WTC11 (cell line): Measurements from ENCODE around the gene CCDC138. TPM values are rescaled to one million over a fixed set of nuclear protein-coding genes. Genes with fewer than 3 reads are reported as not detected.

Experiments used
- ATAC-seq: fragments of 200-7000 bp; cut with Tn5 transposase; 2 replicates; pipeline ENCODE4 v1.10.0; 2021; ENCODE audit warnings: mild to moderate bottlenecking, moderate library complexity
- CTCF ChIA-PET: fragments of 300-600 bp; sonication (Branson Sonifier 250); formaldehyde crosslinking; loops from one replicate; lab custom pipeline; 2021; ENCODE audit warnings: antibody characterized with exemption; lab: Charles Lee
- POLR2A ChIA-PET: fragments of 350-600 bp; sonication (Branson Sonifier 250); formaldehyde crosslinking; loops from one replicate; lab custom pipeline; 2021; ENCODE audit warnings: antibody characterized with exemption; lab: Charles Lee
- DNase-seq: peaks from one replicate; pipeline ENCODE4 v3.0.0; 2021; ENCODE audit warnings: low spot score
- H3K27ac Mint-ChIP-seq: 2 replicates; pipeline ENCODE4 v1.8.0; 2021; ENCODE audit warnings: mixed read lengths
- H3K27me3 Mint-ChIP-seq: 2 replicates; pipeline ENCODE4 v1.8.0; 2021; ENCODE audit warnings: low read depth, mild to moderate bottlenecking, moderate library complexity, mixed read lengths
- H3K36me3 Mint-ChIP-seq: 2 replicates; pipeline ENCODE4 v1.8.0; 2021; ENCODE audit warnings: mixed read lengths
- H3K4me1 Mint-ChIP-seq: 2 replicates; pipeline ENCODE4 v1.8.0; 2022; ENCODE audit warnings: mixed read lengths
- H3K4me3 Mint-ChIP-seq: 2 replicates; pipeline ENCODE4 v1.8.0; 2021; ENCODE audit warnings: mild to moderate bottlenecking, moderate library complexity, mixed read lengths
- H3K9me3 Mint-ChIP-seq: 2 replicates; pipeline ENCODE4 v1.8.0; 2021; ENCODE audit warnings: mixed read lengths
- ATF1 ChIP-seq: sonication (generic); formaldehyde crosslinking; IDR thresholded peaks from 2 replicates; pipeline ENCODE4 v1.8.1; 2023; ENCODE audit warnings: mild to moderate bottlenecking, moderate library complexity, missing genetic modification reagents
- ATF6 ChIP-seq: sonication (generic); formaldehyde crosslinking; IDR thresholded peaks from 2 replicates; pipeline ENCODE4 v1.8.1; 2023; ENCODE audit warnings: mild to moderate bottlenecking, missing genetic modification reagents
- ESRRA ChIP-seq: sonication (generic); formaldehyde crosslinking; IDR thresholded peaks from 2 replicates; pipeline ENCODE4 v1.8.1; 2022; ENCODE audit warnings: mild to moderate bottlenecking, missing genetic modification reagents, borderline replicate concordance
- MXD4 ChIP-seq: fragments of 250-450 bp; sonication (Bioruptor Pico); IDR thresholded peaks from 2 replicates; pipeline ENCODE4 v1.8.0; 2021; ENCODE audit warnings: mild to moderate bottlenecking, moderate library complexity, borderline replicate concordance
- NFATC4 ChIP-seq: fragments of 250-450 bp; sonication (Bioruptor Pico); IDR thresholded peaks from 2 replicates; pipeline ENCODE4 v1.9.0; 2021; ENCODE audit warnings: mild to moderate bottlenecking
- NFYB ChIP-seq: sonication (generic); formaldehyde crosslinking; conservative IDR thresholded peaks from 2 replicates; pipeline ENCODE4 v1.8.0; 2022; ENCODE audit warnings: low read depth, missing genetic modification reagents
- NR2C2 ChIP-seq: sonication (generic); formaldehyde crosslinking; IDR thresholded peaks from 2 replicates; pipeline ENCODE4 v1.8.0; 2022; ENCODE audit warnings: mild to moderate bottlenecking, missing genetic modification reagents
- OVOL2 ChIP-seq: fragments of 250-450 bp; sonication (Bioruptor Pico); IDR thresholded peaks from 2 replicates; pipeline ENCODE4 v1.9.0; 2021; ENCODE audit warnings: mild to moderate bottlenecking, borderline replicate concordance
- SP1 ChIP-seq: sonication (generic); formaldehyde crosslinking; conservative IDR thresholded peaks from 2 replicates; pipeline ENCODE4 v1.8.1; 2022; ENCODE audit warnings: missing genetic modification reagents
- TEAD1 ChIP-seq: sonication (generic); formaldehyde crosslinking; IDR thresholded peaks from 2 replicates; pipeline ENCODE4 v1.8.0; 2022; ENCODE audit warnings: mild to moderate bottlenecking, missing genetic modification reagents
- USF2 ChIP-seq: sonication (generic); formaldehyde crosslinking; IDR thresholded peaks from 2 replicates; pipeline ENCODE4 v1.8.1; 2023; ENCODE audit warnings: mild to moderate bottlenecking, missing genetic modification reagents, moderate library complexity
- ZMAT4 ChIP-seq: fragments of 250-450 bp; sonication (Bioruptor Pico); IDR thresholded peaks from 2 replicates; pipeline ENCODE4 v1.9.0; 2021; ENCODE audit warnings: mild to moderate bottlenecking
- ZNF138 ChIP-seq: sonication (generic); formaldehyde crosslinking; conservative IDR thresholded peaks from 2 replicates; pipeline ENCODE4 v1.8.1; 2022; ENCODE audit warnings: mild to moderate bottlenecking, moderate library complexity, missing genetic modification reagents
- ZNF512 ChIP-seq: sonication (generic); formaldehyde crosslinking; IDR thresholded peaks from 2 replicates; pipeline ENCODE4 v1.8.1; 2022; ENCODE audit warnings: missing genetic modification reagents, borderline replicate concordance
- total RNA-seq: library from RNA; stranded (reverse); gene quantifications from 3 replicates; pipeline ENCODE4 v1.2.3, GENCODE V29; 2021
- TF ChIP-seq, protein P1 (sequence below): fragments of 250-450 bp; sonication (Bioruptor Pico); conservative IDR thresholded peaks from 2 replicates; pipeline ENCODE4 v1.9.0; 2021; ENCODE audit warnings: mild to moderate bottlenecking

CCDC138 gene
- total RNA-seq, 1 experiment from 2014 or later: 23.5 TPM

DNA sequence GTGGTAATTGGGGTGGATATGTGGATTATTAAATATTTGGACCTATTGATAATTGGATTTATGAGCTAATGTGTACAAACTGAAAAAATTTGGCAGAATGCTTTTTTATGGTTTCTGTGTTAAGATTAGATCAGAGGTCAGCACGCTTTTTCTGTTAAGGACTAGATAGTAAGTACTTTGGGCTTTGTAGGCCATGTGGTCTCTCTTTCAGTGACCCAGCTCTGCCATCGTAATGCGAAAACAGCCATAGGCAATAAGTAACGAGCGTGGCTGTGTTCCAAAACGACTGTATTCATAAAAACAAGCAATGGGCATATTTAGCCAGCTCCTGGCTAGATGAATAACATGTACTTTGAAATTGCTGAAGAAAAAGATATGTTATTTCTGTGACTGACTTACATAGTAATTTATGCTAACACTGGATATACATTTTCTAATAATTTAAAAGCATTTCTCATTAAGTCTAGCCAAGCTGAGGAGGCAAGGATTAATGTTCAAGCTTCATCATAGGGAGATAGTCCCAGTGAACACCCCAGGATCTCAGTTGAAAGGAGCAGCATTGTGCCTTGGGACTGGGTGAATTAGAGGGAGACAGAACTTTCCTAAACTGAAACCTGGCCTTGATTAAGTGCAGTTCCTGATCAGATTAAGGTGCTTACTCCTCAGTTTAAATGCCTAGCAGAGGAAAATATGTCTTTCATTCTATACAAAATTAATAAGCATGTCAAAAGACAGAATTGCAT lies 20.0 kb downstream of the CCDC138 start (continued):
- TF ChIP-seq USF2 (no peak), ZNF138 (CRISPR knock-in tag) (no peak), NFYB (CRISPR knock-in tag) (no peak)

GRCh38 chr2:108809936-108810335 lies 23.4 kb downstream of the CCDC138 start:
- ChIA-PET POLR2A (no interaction called here), CTCF (no interaction called here)
- H3K4me1 Mint-ChIP-seq: no peaks in the 10 kb centered on the region
- DNase-seq: no peak
- H3K4me3 Mint-ChIP-seq: no peak overlapping the region
- H3K27me3 Mint-ChIP-seq: no peaks in the 10 kb centered on the region
- TF ChIP-seq OVOL2 (CRISPR knock-in tag) (no peak), TEAD1 (no peak), ZNF512 (CRISPR knock-in tag) (no peak), SP1 (CRISPR knock-in tag) (no peak), NFYB (CRISPR knock-in tag) (no peak), ATF6 (CRISPR knock-in tag) (no peak), ZMAT4 (CRISPR knock-in tag) (no peak), MXD4 (CRISPR knock-in tag) (no peak), ATF1 (CRISPR knock-in tag) (no peak), USF2 (no peak), NR2C2 (CRISPR knock-in tag) (no peak), NFATC4 (CRISPR knock-in tag) (no peak), ESRRA (CRISPR knock-in tag) (no peak)
- TF ChIP-seq, protein P1, sequence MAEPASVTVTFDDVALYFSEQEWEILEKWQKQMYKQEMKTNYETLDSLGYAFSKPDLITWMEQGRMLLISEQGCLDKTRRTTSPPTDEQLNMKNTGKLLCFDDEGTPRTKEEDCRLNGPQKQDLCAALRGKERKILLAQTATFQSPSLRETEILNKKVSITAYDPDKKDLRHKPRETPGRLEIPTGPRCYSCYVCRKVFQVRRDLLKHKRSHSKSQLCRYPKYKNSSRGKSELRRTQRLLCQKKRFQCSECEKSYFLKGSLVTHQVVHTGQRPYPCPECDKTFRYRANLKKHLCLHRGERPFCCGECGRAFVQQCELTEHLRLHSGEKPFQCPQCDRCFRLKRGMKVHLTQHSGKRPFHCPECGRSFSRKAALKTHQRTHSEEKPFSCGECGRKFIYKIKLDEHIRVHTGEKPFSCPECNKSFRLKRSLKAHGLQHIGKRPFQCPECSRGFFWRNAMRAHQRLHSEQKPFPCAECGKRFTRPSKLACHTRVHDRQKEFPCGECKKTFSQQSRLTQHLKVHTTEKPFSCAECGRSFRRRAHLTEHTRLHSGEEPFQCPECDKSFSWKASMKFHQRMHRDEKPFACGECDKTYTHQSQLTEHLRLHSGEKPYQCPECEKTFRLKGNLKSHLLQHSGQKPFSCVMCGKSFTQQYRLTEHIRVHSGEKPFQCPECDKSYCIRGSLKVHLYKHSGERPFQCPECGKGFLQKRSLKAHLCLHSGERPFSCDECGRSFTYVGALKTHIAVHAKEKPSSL (CRISPR knock-in tag): no peak
- no peak overlapping the region for H3K27ac Mint-ChIP-seq
- peaks cover 62% of the 10 kb centered on the region for H3K36me3 Mint-ChIP-seq
- peaks cover 33% of the 10 kb centered on the region for H3K9me3 Mint-ChIP-seq
- no peak for ATAC-seq
